ENCODE measurements around the gene ELAVL2.

ELAVL2 gene

DNA sequence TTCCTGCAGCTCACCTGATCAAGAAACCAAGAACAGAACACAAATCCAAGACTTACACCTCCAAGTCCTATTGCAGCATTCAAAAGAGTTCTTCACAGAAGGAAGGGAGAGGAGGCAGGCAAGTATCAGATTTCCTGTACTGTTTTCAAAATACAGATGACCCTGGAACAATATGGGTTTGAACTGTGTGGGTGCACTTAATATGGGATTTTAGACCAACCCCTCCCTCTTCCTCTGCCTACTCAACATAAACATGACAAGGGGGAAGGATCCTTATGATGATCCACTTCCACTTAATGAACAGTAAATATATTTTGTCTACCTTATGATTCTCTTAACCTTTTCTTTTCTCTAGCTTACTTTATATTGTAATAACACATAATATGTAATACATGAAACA, 104.6 kb downstream of the ELAVL2 start:
- Histone ChIP-seq H3K4me3 (replicated peaks; ENCODE audit: insufficient read depth, low read length) (no peak overlapping the region), H3K27ac (replicated peaks) (no peak overlapping the region), H3K27me3 (ENCODE audit: insufficient read depth, poor library complexity, severe bottlenecking) (no peaks in the 10 kb centered on the region)
- TF ChIP-seq SPI1 (IDR thresholded peaks at IDR 0.05; ENCODE audit: borderline replicate concordance, low read depth): no peak
- TF ChIP-seq POLR2AphosphoS5 (IDR thresholded peaks at IDR 0.05; ENCODE audit: low read depth): no peak
- TF ChIP-seq, protein P1, sequence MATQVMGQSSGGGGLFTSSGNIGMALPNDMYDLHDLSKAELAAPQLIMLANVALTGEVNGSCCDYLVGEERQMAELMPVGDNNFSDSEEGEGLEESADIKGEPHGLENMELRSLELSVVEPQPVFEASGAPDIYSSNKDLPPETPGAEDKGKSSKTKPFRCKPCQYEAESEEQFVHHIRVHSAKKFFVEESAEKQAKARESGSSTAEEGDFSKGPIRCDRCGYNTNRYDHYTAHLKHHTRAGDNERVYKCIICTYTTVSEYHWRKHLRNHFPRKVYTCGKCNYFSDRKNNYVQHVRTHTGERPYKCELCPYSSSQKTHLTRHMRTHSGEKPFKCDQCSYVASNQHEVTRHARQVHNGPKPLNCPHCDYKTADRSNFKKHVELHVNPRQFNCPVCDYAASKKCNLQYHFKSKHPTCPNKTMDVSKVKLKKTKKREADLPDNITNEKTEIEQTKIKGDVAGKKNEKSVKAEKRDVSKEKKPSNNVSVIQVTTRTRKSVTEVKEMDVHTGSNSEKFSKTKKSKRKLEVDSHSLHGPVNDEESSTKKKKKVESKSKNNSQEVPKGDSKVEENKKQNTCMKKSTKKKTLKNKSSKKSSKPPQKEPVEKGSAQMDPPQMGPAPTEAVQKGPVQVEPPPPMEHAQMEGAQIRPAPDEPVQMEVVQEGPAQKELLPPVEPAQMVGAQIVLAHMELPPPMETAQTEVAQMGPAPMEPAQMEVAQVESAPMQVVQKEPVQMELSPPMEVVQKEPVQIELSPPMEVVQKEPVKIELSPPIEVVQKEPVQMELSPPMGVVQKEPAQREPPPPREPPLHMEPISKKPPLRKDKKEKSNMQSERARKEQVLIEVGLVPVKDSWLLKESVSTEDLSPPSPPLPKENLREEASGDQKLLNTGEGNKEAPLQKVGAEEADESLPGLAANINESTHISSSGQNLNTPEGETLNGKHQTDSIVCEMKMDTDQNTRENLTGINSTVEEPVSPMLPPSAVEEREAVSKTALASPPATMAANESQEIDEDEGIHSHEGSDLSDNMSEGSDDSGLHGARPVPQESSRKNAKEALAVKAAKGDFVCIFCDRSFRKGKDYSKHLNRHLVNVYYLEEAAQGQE (IDR thresholded peaks at IDR 0.05; ENCODE audit: insufficient replicate concordance, low read depth): no peak
- TF ChIP-seq, protein P2, sequence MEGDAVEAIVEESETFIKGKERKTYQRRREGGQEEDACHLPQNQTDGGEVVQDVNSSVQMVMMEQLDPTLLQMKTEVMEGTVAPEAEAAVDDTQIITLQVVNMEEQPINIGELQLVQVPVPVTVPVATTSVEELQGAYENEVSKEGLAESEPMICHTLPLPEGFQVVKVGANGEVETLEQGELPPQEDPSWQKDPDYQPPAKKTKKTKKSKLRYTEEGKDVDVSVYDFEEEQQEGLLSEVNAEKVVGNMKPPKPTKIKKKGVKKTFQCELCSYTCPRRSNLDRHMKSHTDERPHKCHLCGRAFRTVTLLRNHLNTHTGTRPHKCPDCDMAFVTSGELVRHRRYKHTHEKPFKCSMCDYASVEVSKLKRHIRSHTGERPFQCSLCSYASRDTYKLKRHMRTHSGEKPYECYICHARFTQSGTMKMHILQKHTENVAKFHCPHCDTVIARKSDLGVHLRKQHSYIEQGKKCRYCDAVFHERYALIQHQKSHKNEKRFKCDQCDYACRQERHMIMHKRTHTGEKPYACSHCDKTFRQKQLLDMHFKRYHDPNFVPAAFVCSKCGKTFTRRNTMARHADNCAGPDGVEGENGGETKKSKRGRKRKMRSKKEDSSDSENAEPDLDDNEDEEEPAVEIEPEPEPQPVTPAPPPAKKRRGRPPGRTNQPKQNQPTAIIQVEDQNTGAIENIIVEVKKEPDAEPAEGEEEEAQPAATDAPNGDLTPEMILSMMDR (IDR thresholded peaks at IDR 0.05; ENCODE audit: insufficient read depth, low read length): no peak
- TF ChIP-seq GABPA (IDR thresholded peaks at IDR 0.05; ENCODE audit: low read depth): no peak
- DNase-seq (ENCODE audit: low read depth in 1 of 2, low spot score in 1 of 2): no peak

DNA sequence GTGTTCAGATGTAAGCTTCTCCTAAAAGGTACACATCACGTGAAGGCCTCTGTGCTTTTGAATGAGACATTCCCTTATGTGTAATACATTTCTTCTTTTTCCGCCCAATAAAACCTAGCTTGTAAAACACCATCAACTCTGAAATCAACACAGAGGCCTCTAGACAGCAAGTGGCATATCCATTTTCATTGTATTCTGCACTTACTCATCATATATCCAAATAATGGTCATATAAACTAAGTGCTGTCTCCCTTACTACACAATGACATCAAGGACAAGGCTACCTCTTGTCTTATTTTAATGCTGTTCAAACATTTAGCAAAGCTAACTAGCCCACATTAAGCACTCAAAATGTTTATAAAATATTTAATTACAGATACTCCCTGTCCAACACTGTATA, 108.5 kb downstream of the ELAVL2 start:
- H3K27me3 ChIP-seq (ENCODE audit: insufficient read depth, poor library complexity, severe bottlenecking): no peaks in the 10 kb centered on the region
- TF ChIP-seq, protein P1 (IDR thresholded peaks at IDR 0.05; ENCODE audit: insufficient replicate concordance, low read depth): no peak
- TF ChIP-seq, protein P2 (IDR thresholded peaks at IDR 0.05; ENCODE audit: insufficient read depth, low read length): no peak
- no peak for DNase-seq (ENCODE audit: low read depth in 1 of 2, low spot score in 1 of 2)

DNA sequence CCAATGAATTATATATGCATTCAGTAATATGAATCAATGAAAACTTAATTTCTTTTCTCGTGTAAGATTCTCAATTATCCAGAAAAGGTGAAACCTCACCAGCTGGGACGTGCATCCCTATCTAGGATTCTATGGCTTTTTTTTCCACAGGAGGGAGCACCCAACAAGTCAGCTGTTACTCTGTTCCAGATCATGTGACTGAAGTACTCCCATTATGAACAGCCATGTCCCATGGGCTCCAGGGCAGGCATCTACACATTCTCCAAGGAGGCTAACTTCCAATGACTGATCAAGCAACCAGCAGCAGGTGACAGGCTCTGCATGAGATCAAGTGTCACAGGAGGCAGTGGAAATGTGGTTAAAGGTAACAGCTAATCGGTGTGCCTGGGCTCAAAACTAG, 118.8 kb downstream of the ELAVL2 start:
- no peak overlapping the region for H3K27ac ChIP-seq (replicated peaks)
- H3K27me3 ChIP-seq (ENCODE audit: insufficient read depth, poor library complexity, severe bottlenecking): no peaks in the 10 kb centered on the region
- H3K4me3 ChIP-seq (replicated peaks; ENCODE audit: insufficient read depth, low read length): no peak overlapping the region
- DNase-seq (ENCODE audit: low read depth in 1 of 2, low spot score in 1 of 2): no peak
- TF ChIP-seq, protein P2 (IDR thresholded peaks at IDR 0.05; ENCODE audit: insufficient read depth, low read length): no peak
- TF ChIP-seq GABPA (IDR thresholded peaks at IDR 0.05; ENCODE audit: low read depth) (no peak), SPI1 (IDR thresholded peaks at IDR 0.05; ENCODE audit: borderline replicate concordance, low read depth) (no peak), POLR2AphosphoS5 (IDR thresholded peaks at IDR 0.05; ENCODE audit: low read depth) (no peak)
- TF ChIP-seq, protein P1 (IDR thresholded peaks at IDR 0.05; ENCODE audit: insufficient replicate concordance, low read depth): no peak

More for the DNA sequence above, 108.5 kb downstream of the ELAVL2 start:
- no peak overlapping the region for H3K27ac ChIP-seq (replicated peaks)
- no peak overlapping the region for H3K4me3 ChIP-seq (replicated peaks; ENCODE audit: insufficient read depth, low read length)

All from HL-60 (cell line).